BLaER1 treated with 17β-estradiol and CSF1 and Interleukin-3, amounts not matched to agents 10 nM and 100 nM (cell line): ENCODE results near the gene PSMD6.

Experiments
- H3K27ac ChIP-seq, 11 experiments: shearing (Covaris generic); formaldehyde crosslinking; 2 replicates each; pipeline ENCODE4 v1.8.1; 2022
- H3K27me3 ChIP-seq, 11 experiments: shearing (Covaris generic); formaldehyde crosslinking; 2 replicates each; pipeline ENCODE4 v1.8.1; 2022
- H3K36me3 ChIP-seq, 11 experiments: shearing (Covaris generic); formaldehyde crosslinking; 2 replicates each; pipeline ENCODE4 v1.8.1; 2022
- H3K4me1 ChIP-seq, 10 experiments: shearing (Covaris generic); formaldehyde crosslinking; 2 replicates each; pipeline ENCODE4 v1.8.1; 2022
- H3K4me2 ChIP-seq, 11 experiments: shearing (Covaris generic); formaldehyde crosslinking; 2 replicates each; pipeline ENCODE4 v1.8.1; 2022
- H3K4me3 ChIP-seq, 10 experiments: shearing (Covaris generic); formaldehyde crosslinking; 2 replicates each; pipeline ENCODE4 v1.8.1; 2022
- H3K9ac ChIP-seq, 11 experiments: shearing (Covaris generic); formaldehyde crosslinking; 2 replicates each; pipeline ENCODE4 v1.8.1; 2022
- H3K9me3 ChIP-seq, 11 experiments: shearing (Covaris generic); formaldehyde crosslinking; replicated peaks in 1 of 11; 2 replicates each; pipeline ENCODE4 v1.8.1; 2022
- H4K20me1 ChIP-seq, 11 experiments: shearing (Covaris generic); formaldehyde crosslinking; 2 replicates each; pipeline ENCODE4 v1.8.1; 2022
- Cebpa-rat ChIP-seq, 11 experiments: shearing (Covaris generic); IDR thresholded peaks; 2 replicates each; pipeline ENCODE4 v1.8.1; 2022

Gene PSMD6

GRCh38 chr3:64023861-64024223, 548 bp upstream of the PSMD6 start:
- H3K9me3 ChIP-seq: no peaks in the 10 kb centered on the region
- H3K36me3 ChIP-seq: peaks cover 27 to 32% (median 30%) of the 10 kb centered on the region in 11 experiments; a peak in 21 of 22 replicates
- H3K4me3 ChIP-seq: peak overlapping the region in 9 of 10 experiments; percentile 85 to 97 (median 93); a peak in 15 of 20 replicates
- peaks cover 18 to 27% (median 23%) of the 10 kb centered on the region in 10 experiments for H3K4me1 ChIP-seq
- peaks cover 0 to 41% (median 30%) of the 10 kb centered on the region in 11 experiments; a peak in 18 of 22 replicates for H4K20me1 ChIP-seq
- H3K9ac ChIP-seq: peak overlapping the region in 8 of 11 experiments; percentile 94 to 98 (median 96); a peak in 9 of 22 replicates
- H3K27me3 ChIP-seq: no peaks in the 10 kb centered on the region
- no peak for TF ChIP-seq Cebpa-rat (IDR thresholded peaks at IDR 0.05)
- H3K27ac ChIP-seq: peak overlapping the region in 8 of 11 experiments; percentile 92 to 98 (median 94); a peak in 11 of 22 replicates
- peak overlapping the region; percentile 18 to 97 (median 33); a peak in 19 of 22 replicates for H3K4me2 ChIP-seq

DNA sequence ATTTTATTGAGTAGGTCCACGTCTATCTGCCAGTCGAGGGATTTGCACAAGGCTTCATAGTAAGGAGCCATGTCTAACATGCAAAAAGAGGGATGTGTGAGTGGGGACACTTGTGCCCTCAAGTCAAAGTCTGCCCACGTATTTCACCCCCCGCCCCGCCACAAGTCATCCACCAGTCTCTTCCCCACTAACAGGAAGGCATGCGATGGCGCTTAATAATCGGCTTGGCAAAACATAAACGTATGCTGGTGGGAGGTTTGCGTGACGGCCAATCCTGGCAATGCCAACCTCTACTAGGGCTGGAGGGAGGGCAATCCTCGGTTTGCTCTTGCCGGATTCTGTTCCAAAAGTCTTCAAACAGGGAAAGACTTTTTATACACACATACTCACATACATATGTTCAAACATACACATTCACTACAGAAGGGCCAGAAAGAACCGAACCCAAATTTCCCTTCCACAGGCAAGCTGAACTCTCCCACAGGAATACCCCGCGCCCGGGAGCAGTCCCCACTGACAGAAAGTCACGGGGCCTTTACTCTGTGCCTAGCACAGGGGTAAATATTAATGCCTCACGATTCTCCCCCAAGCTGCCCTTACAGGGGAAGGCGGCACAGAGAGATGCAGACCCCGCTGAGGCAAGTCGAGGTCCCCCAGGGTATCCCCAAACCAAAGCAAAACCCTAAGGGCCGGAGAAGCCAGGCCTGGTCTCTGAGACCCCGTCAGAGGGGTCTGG, 675 bp downstream of the PSMD6 start:
- H3K4me2 ChIP-seq: peak overlapping the region; percentile 91 to 97 (median 94)
- H3K4me1 ChIP-seq: peaks cover 18 to 25% (median 23%) of the 10 kb centered on the region in 10 experiments
- H3K4me3 ChIP-seq: peak overlapping the region; percentile 80 to 97 (median 92)
- H3K36me3 ChIP-seq: peaks cover 39 to 44% (median 42%) of the 10 kb centered on the region in 11 experiments
- H3K9ac ChIP-seq: peak overlapping the region; percentile 94 to 99 (median 97)
- H3K9me3 ChIP-seq: no peaks in the 10 kb centered on the region
- no peaks in the 10 kb centered on the region for H3K27me3 ChIP-seq
- peak overlapping the region; percentile 88 to 98 (median 93) for H3K27ac ChIP-seq
- peaks cover 5 to 53% (median 36%) of the 10 kb centered on the region in 11 experiments; a peak in 18 of 22 replicates for H4K20me1 ChIP-seq
- no peak for TF ChIP-seq Cebpa-rat (IDR thresholded peaks at IDR 0.05)

- peaks cover 46 to 51% (median 49%) of the 10 kb centered on the region in 11 experiments for H3K36me3 ChIP-seq
- H3K27ac ChIP-seq: peak overlapping the region in 10 of 11 experiments; percentile 92 to 98 (median 94); a peak in 19 of 22 replicates
- peak overlapping the region; percentile 91 to 97 (median 94) for H3K4me2 ChIP-seq
- peak overlapping the region; percentile 80 to 97 (median 92) for H3K4me3 ChIP-seq
- no peak for TF ChIP-seq Cebpa-rat (IDR thresholded peaks at IDR 0.05)
- peak overlapping the region; percentile 94 to 99 (median 97); a peak in 20 of 22 replicates for H3K9ac ChIP-seq
- H3K4me1 ChIP-seq: peaks cover 18 to 25% (median 23%) of the 10 kb centered on the region in 10 experiments
- no peaks in the 10 kb centered on the region for H3K9me3 ChIP-seq
- peaks cover 9 to 60% (median 43%) of the 10 kb centered on the region in 11 experiments; a peak in 18 of 22 replicates for H4K20me1 ChIP-seq
- no peaks in the 10 kb centered on the region for H3K27me3 ChIP-seq
Observed at GRCh38 chr3:64021922-64022321, 1.4 kb downstream of the PSMD6 start.

DNA sequence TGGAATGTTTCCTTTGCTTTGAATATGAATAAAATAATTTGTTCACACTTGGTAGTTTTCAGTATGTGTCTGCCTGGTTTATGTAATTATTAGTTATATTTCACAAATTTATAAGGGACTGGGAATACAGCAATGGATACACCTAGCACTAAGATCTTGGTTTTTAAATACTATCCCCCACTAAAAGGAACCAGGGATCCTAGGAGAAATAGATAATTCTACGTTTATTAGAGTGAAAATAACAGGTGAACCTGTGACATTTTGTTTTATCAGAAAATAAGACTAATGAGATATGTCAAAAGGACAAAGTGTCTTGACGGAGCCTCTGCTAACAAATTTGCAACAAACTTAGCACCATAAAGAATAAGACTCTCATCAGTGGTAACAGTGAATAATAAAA, 3.4 kb downstream of the PSMD6 start:
- H3K36me3 ChIP-seq: peaks cover 66 to 71% (median 69%) of the 10 kb centered on the region in 11 experiments
- peaks cover 15 to 80% (median 59%) of the 10 kb centered on the region in 11 experiments; a peak in 19 of 22 replicates for H4K20me1 ChIP-seq
- no peaks in the 10 kb centered on the region for H3K9me3 ChIP-seq
- H3K4me3 ChIP-seq: no peak overlapping the region
- no peaks in the 10 kb centered on the region for H3K27me3 ChIP-seq
- no peak overlapping the region for H3K9ac ChIP-seq
- no peak for TF ChIP-seq Cebpa-rat (IDR thresholded peaks at IDR 0.05)
- H3K4me2 ChIP-seq: no peak overlapping the region
- peaks cover 18 to 25% (median 23%) of the 10 kb centered on the region in 10 experiments for H3K4me1 ChIP-seq
- no peak overlapping the region for H3K27ac ChIP-seq

DNA sequence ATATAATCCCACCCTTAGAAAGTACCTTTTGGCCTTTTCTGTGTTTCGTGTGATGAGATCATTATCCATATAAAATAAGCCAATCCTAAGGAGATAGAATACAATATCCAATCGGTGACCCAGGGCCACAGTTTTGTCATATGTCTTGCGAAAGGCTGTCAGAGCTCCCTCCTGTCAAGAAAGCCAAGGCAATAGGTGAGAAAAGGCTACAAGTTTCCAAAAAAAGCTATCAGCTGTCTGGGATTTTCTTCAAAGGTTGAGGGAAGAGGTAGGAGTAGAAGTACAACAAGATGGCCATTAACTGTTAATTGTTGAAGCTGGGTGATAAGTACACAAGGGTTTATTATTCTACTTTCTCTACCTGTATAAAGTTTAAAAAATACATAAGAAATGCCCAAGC, 4.0 kb downstream of the PSMD6 start:
- H3K4me3 ChIP-seq: no peak overlapping the region
- no peaks in the 10 kb centered on the region for H3K27me3 ChIP-seq
- H4K20me1 ChIP-seq: peaks cover 17 to 86% (median 65%) of the 10 kb centered on the region in 11 experiments; a peak in 19 of 22 replicates
- no peaks in the 10 kb centered on the region for H3K9me3 ChIP-seq
- H3K4me2 ChIP-seq: no peak overlapping the region
- peaks cover 18 to 25% (median 23%) of the 10 kb centered on the region in 10 experiments for H3K4me1 ChIP-seq
- H3K9ac ChIP-seq: peak overlapping the region in 1 of 11 experiments; percentile 43; a peak in 1 of 22 replicates
- peaks cover 72 to 77% (median 75%) of the 10 kb centered on the region in 11 experiments for H3K36me3 ChIP-seq
- H3K27ac ChIP-seq: no peak overlapping the region
- TF ChIP-seq Cebpa-rat (IDR thresholded peaks at IDR 0.05): no peak

GRCh38 chr3:64016941-64017620, 6.2 kb downstream of the PSMD6 start:
- H3K27ac ChIP-seq: no peak overlapping the region

GRCh38 chr3:64011685-64012084, 11.6 kb downstream of the PSMD6 start:
- H3K4me3 ChIP-seq: no peak overlapping the region
- no peak for TF ChIP-seq Cebpa-rat (IDR thresholded peaks at IDR 0.05)
- H3K9ac ChIP-seq: no peak overlapping the region
- no peaks in the 10 kb centered on the region for H3K9me3 ChIP-seq
- H3K27me3 ChIP-seq: no peaks in the 10 kb centered on the region
- H3K4me2 ChIP-seq: no peak overlapping the region
- peaks cover 95 to 100% (median 99%) of the 10 kb centered on the region in 11 experiments for H3K36me3 ChIP-seq
- H3K27ac ChIP-seq: no peak overlapping the region
- peaks cover 11 to 84% (median 58%) of the 10 kb centered on the region in 11 experiments; a peak in 19 of 22 replicates for H4K20me1 ChIP-seq
- H3K4me1 ChIP-seq: peaks cover 18 to 30% (median 25%) of the 10 kb centered on the region in 10 experiments

More at GRCh38 chr3:64016941-64017620, 6.2 kb downstream of the PSMD6 start:
- peaks cover 94 to 99% (median 97%) of the 10 kb centered on the region in 11 experiments for H3K36me3 ChIP-seq
- H3K4me1 ChIP-seq: peaks cover 12 to 19% (median 17%) of the 10 kb centered on the region in 10 experiments
- H3K9me3 ChIP-seq: no peaks in the 10 kb centered on the region
- H3K4me3 ChIP-seq: no peak overlapping the region
- no peaks in the 10 kb centered on the region for H3K27me3 ChIP-seq
- no peak overlapping the region for H3K9ac ChIP-seq
- peaks cover 21 to 99% (median 79%) of the 10 kb centered on the region in 11 experiments; a peak in 20 of 22 replicates for H4K20me1 ChIP-seq
- H3K4me2 ChIP-seq: no peak overlapping the region
- no peak for TF ChIP-seq Cebpa-rat (IDR thresholded peaks at IDR 0.05)

- Histone ChIP-seq H3K36me3 (peaks cover 95 to 100% (median 99%) of the 10 kb centered on the region in 11 experiments), H4K20me1 (peaks cover 9 to 72% (median 45%) of the 10 kb centered on the region in 11 experiments; a peak in 19 of 22 replicates), H3K27me3 (no peaks in the 10 kb centered on the region)
Observed at GRCh38 chr3:64010199-64010598, 13.1 kb downstream of the PSMD6 start.

More at GRCh38 chr3:64010199-64010598, 13.1 kb downstream of the PSMD6 start:
- Histone ChIP-seq H3K4me1 (peaks cover 18 to 30% (median 25%) of the 10 kb centered on the region in 10 experiments), H3K27ac (no peak overlapping the region), H3K9me3 (no peaks in the 10 kb centered on the region), H3K9ac (no peak overlapping the region), H3K4me2 (no peak overlapping the region), H3K4me3 (no peak overlapping the region)
- no peak for TF ChIP-seq Cebpa-rat (IDR thresholded peaks at IDR 0.05)
